Activated T-helper 9 cell treated with anti-CD3 and anti-CD28 coated beads, Interleukin-2, amount 50 U/mL, for 16 hours (primary cell): Measurements from ENCODE around the gene TNS3.

Experiments used
- DNase-seq: peaks from one replicate; pipeline ENCODE4 v3.0.0-alpha.2; 2020; ENCODE audit warnings: low read depth

Gene TNS3

DNA sequence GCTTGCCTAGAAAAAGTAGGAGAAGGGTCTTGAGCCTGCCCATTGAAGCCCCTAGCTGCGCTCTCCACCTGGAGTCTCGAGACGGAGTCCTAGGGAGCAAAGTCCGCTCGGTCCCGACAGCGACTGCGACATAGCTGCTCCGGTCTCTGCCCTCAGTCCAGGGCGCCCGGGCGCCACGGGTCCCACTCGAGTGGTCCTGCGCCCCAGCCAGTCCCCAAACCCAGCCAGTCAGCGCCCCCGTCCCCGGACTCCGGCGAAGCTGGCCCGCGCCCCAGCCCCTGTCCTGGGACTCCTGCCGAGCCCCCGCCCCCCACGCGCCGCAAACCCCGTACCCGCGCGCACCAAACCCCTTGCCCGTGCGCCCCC lies 490 bp downstream of the TNS3 start:
- DNase-seq, result no peak

DNA sequence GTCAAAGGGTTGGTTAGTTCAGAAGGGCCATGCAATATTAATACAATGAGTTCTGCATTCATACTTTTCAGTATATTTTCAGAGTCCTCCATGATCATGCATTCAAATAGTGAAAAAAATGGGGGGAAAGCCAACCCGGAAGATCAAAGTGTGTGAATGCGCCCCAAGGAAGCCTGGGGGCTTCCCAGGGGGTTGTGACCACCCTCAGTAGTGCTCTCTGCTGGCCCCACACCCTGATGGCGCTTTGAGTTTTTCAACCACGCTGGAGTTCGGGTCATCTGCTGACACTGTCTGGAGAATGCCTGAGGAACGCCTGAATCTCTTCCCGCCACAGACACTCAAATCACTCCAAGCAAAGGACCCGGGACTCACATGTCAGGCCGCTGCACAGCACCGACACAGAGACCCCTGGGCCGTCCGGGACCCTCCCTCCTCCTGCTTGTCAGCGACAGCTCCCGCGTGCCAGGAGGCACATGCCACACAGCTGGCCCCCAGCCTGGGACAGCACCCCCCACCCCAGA lies 1.0 kb downstream of the TNS3 start:
- no peak for DNase-seq

DNA sequence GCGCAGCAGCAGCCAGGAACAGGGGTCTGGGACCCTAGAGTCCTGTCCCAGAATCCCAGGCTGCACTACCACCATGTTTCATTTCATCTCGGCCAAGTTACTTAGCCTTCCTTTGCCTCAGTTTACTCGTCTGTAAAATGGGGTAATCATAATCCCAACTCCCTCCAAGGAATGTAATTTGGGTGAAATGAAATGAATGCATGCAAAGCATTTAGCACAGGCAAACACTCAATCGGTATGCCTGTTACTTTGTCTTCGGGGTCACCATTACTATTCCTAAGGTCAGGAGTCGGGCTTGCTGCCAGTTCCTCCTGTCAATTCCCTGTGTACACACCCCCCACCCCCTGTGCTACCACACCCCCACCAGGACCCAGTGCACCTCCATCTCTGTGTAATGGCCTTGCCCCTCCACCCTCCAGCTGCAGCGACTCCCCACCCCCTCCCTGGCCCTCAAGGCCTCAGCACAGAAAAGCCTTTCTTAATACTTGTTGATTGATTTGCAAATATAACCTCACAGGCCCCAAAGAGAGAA lies 1.7 kb downstream of the TNS3 start:
- no peak for DNase-seq

DNA sequence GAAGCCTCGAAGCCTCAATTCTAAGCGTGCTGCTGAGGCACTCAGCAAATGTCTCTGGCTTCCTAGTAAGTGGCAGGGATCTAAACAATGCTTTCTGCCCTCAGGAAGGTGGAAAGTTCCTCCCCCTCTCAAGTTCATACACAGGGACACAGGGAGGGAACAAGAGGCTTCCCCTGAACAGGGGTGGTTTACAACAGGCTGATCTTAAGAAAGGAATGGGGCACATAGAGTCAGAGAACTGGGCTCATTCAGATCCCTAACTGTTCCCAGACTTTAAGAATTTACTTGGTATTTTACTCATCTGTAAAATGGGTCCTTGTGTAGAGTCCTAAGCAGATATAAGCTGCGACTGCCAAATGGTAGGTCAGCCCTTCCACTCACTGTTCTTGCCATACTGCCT lies 2.5 kb downstream of the TNS3 start:
- no peak for DNase-seq

DNA sequence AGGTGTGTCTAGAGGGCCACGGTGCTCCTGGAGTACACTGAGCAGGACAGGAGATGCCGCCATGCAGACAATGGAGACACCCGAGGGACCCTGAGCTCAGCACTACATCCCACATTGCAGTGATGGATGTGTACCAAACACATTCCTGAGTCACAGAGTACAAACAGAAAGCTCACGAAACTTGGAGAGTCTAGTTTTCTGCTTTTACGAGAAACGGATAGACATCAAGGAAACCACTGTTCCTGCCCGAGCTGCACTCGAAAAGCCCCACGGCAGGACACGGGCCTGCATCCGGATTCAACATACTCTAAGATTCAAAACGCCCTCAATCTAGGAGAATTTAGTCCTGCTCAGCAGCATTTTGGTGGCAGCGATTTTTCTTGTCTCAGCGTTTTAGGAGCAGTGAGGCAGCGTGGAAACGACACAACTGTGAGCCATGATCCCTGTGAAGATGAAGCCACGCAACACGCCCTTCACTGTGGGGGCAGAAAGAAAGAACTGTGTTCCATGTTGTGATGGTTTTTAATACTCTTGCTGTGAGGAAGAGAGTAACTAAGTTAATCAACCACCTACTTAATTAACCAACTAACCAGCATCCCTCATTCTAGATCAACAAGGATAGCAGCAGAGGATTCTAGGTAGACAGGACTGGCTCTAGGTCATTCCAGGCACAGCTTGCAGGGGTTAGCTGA lies 3.2 kb downstream of the TNS3 start:
- no peak for DNase-seq

DNA sequence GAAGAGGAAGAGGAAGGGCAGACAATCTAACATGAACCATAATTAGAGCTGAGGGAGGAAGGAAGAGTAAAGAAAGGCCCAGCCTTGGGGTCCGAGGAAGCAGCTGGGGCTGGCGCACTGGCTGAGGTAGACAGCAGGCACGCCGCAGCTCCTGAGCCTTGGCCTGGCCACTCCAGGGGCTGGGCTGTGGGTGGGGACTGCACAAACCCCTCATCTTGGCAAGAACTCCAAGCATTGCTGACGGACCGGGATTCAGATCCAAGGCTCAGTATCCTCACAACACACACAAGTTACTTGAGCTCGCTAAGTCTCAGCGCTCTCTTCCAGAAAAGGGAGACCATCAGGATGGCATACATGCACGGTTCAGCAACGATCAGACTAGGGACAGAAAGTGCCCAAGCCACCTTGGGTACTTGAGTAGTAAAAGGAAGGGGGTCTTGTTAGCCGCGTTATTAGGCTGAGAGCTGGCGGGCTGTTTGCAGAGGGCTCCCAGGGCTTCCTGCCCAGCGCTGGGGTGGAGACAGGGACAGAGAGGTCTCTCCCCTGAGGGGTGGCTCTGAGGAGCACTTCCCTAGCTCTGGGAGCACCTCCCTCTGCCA lies 4.5 kb downstream of the TNS3 start:
- no peak for DNase-seq

DNA sequence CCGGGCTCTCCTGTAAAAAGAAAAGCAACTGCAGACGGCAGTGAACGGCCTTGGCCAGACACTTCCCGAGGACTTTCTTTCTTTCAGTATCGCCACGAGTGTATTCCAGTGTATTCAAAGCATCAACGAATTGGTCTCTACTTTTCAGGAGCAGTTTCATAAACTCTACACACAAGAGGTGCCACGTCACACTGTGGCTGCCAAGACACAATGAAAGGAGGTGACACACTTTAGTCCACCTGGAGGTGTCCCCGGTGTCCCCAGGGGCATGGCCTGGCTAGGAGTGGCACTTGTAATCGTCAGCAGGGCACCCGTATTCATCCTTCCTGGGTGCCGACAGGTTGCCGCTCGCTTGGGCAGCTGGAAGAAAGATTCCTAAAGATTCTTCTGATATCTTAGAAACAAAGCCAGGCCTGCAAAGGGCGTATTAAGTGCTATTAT lies 5.0 kb downstream of the TNS3 start:
- DNase-seq, result no peak

DNA sequence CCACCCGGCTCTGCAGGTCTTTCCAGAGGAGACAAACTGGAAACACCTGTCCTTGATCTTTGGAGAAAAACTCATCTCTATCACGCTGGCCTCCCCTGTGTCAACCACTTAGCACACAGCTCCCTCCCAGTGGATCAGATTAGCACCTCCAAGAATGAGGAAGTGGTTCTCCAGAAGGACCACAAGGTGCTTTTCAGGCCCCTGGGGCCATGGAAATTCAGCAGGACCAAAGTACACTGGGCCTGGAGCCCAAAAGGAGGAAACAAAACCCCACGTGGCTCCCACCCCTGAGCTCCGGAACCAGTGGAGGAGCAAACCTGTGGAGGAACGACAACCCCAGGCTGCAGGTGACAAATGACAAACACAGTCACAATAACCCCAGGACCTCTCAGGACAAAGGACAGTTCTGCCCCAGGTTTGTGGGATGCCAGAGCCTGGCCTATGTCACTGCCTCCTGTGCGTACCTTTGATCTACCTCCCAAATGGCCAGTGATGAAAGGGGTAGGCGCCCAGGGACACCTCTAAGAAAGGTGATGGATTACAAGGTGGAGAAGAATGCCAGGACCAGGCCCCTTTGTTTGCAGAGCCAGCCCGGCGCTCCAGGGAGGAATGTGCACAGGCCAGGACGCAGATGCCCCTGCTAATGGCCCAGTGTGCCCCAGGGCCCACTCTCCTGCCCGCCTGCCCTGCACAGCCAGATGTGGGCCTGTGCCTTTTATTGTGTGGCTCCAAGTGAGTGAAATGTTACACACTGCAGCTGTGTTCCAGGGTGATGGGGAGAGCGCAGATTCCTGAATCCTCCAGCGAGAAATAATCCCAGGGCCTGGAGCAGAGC lies 5.7 kb downstream of the TNS3 start:
- DNase-seq, result no peak

DNA sequence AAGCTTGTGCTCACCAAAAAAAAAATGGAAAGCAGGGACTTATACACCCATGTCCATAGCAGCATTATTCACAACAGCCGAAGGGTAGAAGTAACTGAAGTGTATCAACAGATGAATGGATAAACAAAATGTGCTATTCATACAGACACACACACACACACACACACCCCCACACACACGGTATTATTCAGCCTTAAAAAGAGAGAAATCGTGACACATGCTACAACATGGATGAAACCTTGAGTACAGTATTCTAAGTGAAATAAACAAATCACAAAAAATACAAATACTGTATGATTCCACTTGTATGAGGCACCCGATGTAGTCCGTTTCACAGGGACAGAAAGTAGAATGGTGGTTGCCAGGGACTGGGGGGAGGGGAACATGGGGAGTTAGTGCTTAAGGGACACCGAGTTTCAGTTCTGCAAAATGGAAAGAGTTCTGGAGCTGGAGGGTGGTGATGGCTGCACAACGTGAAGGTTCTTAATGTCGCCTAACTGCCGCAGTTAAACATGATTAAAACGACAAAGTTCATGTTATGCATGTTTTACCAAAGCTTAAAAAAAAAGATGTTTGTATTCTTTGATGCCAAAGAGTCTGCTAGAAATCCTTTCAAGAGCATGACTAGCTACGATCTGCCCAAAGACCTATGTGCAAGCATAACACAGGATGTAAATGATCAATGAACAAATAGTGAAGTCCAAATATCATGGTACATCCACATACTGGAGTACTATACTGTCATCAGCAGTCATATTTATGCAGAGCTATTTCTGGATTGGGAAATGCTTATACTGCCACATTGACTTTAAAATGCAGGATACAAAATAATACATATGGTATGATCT lies 7.2 kb downstream of the TNS3 start:
- no peak for DNase-seq

DNA sequence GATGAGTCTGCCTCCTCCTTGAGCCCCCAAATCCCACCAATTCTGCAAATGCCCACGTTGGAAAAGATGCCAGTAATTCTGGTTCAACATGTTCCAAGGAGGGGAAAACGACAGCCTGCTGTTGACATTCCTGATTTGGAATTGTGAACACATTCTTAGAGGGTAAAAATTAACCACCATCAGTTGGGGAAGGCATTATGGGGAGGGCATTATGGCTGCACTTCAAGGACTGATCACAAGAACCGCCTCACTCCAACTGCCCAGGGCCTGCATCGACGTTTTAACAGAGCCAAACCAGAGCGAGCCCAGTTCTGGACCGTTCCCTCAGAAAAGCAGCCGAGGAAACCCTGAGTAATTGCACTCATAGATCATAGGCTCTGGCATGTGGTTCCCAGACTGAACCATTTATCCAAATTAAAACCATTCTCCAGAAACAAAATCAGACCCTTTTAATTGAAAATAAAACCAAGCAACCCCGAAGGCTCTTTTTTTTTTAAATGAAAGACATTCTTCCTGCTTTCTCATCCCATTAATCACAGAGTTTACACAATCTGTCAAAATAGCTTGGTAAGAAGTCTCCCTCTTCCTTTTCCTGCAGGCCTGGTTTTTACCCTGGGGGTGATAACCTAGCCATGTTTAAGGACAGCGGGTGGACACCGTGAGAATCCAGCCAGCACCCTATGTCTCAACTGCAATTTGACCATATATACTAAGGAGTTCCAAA lies 8.0 kb downstream of the TNS3 start:
- no peak for DNase-seq

DNA sequence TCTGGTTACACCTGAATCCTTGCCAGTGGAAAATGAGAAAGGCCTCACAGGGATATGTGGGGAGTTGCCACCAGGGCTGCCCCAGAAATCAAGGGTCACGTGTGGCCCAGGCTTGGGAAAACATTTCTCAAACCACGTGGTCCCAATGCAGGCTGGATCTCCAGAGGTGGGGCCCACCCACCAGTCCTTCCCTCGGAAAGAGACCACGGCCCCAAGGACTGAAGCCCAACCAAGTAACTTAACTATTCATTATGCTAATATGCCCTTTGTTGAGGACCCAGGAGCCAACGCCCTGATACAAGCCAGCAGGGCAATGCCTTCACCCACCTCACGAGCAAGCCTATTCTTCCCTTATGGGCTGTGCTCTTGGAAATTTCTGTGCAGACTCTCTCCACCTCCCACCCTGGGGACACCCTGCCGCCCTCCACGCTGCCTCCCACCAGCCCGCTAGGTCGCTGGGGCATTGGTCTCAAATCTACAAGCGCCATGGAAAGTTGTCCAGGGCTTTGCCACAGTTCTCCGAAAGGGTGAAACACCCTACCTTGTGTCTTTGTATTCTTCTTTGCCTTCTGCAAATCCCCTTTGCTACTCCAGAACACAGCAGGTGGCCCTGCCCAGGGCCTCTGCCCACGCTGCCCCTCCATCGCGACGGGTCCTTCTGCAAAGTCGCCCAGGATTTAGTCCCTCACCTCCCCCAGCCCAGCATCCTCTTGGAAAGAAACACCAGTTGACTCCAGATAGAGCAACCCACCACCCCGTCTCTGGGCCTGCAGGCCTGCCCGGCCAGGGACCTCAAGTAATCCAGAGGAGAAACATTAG lies 8.8 kb downstream of the TNS3 start:
- DNase-seq, result no peak

DNA sequence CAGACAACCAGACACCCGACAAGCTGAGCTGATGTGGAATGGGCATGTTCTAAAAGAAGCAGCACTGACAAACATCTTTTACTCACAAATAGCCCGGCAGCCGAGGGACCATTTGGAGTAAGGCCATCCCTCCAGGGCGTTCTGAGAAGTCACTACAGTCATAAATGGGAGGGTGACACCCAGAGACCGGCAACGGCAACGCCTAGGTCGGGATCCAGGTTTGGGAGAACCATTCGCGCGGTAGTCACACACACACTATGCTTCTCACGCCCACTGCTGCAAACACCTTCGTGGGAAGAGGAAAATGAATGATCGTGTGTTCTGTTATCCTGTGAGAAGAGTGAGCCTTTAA lies 9.8 kb downstream of the TNS3 start:
- no peak for DNase-seq

DNA sequence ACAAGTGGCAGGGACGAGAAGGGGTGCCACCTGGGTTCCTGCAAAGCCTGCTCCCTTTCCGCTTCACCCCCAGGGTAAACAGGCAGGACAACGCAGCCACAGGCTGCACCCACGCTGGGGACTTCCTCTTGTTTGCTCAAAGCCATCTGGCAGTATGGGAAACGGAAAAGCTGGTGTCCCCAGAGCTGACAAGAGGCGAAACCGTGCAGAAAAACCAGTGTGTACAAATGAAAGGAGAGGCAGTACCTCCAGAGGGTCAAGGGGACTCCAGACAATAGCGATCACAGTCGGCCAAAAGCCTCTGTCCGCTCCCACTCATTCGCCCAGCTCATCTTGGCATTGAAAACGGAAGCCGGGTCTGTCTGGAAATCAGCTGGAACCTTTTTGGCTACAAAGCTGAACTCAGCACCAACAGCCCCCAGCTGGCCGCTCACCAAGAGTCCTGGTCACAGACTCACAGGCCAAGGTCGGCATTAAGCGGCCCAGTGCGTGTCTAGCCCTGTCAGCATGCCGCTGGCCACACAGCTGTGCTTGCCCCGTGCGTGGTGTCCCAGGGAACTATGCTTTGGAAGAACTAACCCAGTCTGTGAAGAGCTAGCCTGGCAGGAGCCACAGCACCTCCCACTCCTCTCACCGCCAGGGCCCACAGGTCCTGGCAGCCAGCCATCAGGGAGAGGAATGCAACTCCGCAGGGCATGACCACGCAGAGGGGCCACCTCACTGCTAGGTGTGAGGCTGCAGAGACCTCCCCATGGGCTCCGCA lies 10.4 kb downstream of the TNS3 start:
- DNase-seq, result no peak

DNA sequence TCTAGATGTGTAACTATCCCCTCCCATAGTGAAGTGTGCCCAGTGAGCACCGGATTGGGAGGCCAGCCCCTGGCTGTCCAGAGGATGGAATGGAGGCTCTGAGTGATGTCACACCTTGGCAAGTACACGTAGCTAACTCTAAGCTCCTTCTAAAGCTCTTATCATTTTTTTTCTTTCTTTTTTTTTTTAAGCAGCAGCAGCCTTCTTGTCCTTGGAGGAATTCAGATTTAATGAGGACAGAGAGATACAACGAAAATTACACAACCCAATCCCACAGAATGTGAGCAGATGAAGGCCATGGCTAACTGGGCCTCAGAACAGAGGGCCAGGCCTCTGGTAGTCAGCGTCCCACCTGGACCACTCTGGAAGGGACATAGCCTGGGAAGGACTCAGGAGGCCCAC lies 11.3 kb downstream of the TNS3 start:
- no peak for DNase-seq

DNA sequence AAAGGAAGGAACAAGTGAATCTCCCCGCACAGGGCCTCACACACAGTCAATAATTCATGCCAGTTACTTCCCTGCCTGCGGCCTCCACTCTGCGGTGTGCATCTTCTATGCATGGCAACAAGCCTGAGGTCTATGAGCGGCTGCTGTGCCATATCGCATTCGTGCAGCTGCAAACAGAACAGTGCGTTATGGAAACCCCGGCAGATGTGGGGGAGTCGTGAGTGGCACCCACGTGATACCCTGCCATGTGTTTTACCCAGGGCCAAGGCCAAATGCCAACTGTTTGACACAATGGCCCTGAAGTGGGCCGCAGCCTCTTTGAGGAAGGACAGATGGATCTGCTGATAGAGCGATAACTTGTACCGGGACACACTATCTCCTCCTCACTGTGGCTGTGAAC lies 13.4 kb downstream of the TNS3 start:
- no peak for DNase-seq

DNA sequence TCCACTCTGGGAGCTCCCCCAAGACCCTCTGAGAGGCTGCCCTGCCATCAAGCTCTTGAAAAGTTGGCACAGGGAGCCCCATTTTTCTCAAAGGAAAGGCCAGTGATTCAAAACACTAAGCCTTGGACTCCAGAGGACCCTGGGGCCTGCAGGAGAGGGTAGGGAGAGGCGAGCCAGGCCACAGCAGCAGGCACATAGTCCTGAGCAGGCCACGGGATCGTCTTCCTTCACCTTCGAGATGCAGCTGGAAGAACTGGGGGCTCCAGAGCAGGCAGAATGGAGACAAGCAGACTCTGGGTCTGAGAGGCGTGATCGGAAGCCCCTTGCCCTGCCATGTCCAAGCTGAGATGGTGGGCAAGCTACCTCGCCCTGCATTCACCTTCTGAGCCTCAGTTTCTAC lies 13.9 kb downstream of the TNS3 start:
- no peak for DNase-seq

DNA sequence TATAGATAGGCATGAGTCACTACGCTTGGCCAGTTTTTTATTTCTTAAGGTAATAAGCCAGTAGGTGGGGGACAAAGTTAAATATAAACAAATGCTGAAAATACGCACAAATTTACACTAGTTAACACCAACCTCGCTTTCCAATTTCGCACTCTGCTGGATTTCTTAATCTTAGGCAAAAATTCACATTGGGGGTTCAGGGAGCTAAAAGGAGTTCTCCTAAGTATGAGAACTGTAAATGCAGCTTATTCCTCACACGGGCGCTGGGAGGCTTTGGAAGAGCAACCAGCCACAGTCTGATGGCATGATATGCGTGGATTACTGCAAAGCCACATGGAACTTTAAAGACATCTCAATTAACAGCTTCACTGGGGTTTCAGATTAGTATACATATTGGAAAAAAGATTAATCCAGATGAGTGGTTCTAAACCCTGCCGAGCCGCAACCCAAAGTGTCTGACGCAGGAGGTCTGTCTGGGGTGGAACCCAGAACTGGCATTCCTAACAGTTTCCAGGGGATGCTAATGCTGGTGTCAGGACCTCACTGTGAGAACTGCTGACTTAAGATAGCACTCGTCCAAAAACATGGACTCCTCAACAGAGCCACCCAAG lies 16.2 kb downstream of the TNS3 start:
- no peak for DNase-seq

DNA sequence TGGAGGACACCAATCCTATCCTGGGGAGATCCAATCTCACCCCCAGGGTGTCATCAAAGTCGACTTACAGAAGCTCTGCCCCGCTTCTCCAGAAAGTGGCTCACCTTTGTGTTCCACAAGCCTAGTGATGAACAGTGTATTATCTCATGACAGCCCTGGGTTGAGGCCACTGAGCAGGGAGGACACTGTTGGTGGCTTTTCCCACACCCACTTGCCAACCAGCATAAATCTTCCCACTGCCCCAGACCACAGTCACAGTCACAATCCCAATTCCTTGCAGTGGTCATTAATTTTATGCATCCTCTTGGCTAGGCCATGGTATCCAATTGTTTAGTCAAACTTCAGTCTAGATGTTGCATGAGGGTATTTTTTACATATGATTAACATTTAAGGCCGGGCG lies 18.4 kb downstream of the TNS3 start:
- no peak for DNase-seq

DNA sequence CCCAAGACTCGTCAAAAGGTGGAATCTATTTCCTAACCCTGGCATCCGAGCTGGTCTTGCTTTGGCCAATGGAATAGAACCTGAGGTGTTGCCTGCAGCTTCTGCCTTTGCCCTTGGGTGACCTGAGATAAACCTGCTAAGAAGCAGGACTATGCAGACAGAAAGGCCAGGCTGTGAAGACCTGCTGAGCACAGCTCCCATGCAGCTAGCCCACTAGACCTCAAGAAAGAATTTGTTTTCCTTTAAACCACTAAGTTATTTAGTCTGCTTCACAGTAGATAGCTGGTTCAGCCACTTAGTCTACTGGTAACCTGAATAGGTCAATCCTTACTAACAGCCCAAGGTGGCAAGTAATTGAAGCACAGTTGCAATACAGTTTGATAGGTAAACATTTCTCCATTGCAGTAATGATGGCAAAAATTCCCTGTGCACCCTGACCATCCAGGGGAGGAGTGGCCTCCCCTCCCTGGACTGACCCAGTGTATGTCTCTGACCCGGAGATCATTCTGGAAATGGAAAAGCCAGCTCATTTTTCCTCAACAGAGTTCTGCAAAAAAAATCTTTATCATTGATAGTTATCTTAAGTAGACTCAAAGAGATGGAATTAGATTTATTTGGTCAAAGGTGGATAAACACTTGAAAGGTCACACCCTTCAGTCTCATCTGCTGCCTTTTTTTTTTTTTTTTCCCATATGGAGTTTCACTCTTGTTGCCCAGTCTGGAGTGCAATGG lies 20.0 kb downstream of the TNS3 start:
- DNase-seq, result no peak
